Prostate gland (tissue), 2 donors: ENCODE results near the gene TLE1.

Experiments used
- POLR2A ChIP-seq: fragments of 450-650 bp; IDR thresholded peaks from one replicate; pipeline ENCODE4 v1.6.1; 2016; ENCODE audit warnings: antibody characterized with exemption, mild to moderate bottlenecking
- POLR2AphosphoS5 ChIP-seq: sonication (generic); formaldehyde crosslinking; IDR thresholded peaks from one replicate; pipeline ENCODE4 v1.6.1; 2017; ENCODE audit warnings: antibody characterized with exemption
- TF ChIP-seq, protein P1 (sequence below), 4 experiments: fragments of 200-600 bp in 2 of 4; fragments of 450-650 bp in 2 of 4; sonication (generic) in 2 of 4; IDR thresholded peaks; 1 replicate in 3 of 4; 2 replicates in 1 of 4; pipeline ENCODE4 v1.5.1; 2016 to 2019; ENCODE audit warnings: antibody characterized with exemption in 4 of 4, mild to moderate bottlenecking in 2 of 4, moderate library complexity in 2 of 4

DNA sequence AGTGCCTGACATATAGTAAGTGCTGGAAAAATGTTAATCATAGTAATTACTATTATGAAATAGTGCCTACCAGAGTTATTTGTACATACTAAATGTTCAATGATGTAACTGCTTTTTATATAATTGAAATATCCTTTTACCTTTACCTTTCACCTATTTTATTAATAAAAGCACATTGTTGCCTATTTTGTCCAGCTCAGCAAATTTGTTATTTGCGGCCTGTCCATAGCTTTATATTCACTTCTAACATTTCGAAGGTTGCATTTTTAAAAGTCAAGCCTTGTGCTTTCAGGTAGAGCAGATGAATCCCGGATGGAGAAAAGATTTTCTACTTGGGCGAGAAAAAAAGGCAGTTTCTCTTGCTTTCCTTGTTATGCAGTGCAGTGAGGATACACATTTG, 119.3 kb downstream of the TLE1 start:
- TF ChIP-seq, protein P1, sequence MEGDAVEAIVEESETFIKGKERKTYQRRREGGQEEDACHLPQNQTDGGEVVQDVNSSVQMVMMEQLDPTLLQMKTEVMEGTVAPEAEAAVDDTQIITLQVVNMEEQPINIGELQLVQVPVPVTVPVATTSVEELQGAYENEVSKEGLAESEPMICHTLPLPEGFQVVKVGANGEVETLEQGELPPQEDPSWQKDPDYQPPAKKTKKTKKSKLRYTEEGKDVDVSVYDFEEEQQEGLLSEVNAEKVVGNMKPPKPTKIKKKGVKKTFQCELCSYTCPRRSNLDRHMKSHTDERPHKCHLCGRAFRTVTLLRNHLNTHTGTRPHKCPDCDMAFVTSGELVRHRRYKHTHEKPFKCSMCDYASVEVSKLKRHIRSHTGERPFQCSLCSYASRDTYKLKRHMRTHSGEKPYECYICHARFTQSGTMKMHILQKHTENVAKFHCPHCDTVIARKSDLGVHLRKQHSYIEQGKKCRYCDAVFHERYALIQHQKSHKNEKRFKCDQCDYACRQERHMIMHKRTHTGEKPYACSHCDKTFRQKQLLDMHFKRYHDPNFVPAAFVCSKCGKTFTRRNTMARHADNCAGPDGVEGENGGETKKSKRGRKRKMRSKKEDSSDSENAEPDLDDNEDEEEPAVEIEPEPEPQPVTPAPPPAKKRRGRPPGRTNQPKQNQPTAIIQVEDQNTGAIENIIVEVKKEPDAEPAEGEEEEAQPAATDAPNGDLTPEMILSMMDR (IDR thresholded peaks at IDR 0.05): no peak
- TF ChIP-seq POLR2A (no peak), POLR2AphosphoS5 (no peak)
